DOHH2 (cell line): ENCODE results near the gene BLOC1S2.

Experiments
- EZH2phosphoT487 ChIP-seq: fragments of 200-600 bp; sonication (generic); IDR thresholded peaks from 2 replicates; pipeline ENCODE4 v1.6.1; 2017; ENCODE audit warnings: borderline replicate concordance, mild to moderate bottlenecking, antibody characterized with exemption, low read length, moderate library complexity, mixed read lengths
- TF ChIP-seq, protein P1 (sequence below): fragments of 200-600 bp; sonication (generic); IDR thresholded peaks from one replicate; pipeline ENCODE4 v1.5.1; 2014; ENCODE audit warnings: antibody characterized with exemption, mild to moderate bottlenecking, low read depth, low read length; ENCODE audit not compliant: poor library complexity, severe bottlenecking

DNA sequence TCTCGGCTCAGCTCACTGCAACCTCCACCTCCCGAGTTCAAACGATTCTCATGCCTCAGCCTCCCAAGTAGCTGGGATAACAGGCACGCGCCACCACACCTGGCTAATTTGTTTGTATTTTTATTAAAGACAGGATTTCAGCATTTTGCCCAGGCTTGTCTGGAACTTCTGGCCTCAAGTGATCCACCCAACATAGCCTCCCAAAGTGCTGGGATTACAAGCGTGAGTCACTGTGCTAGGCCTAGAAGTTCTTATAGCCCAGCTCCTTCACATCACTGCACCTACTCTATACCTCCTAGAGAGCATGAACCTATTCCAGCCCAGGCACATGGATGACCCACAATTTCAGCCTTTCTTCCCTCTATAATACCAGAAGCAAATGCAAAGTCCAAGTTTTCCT, 1.3 kb upstream of the BLOC1S2 start:
- TF ChIP-seq, protein P1, sequence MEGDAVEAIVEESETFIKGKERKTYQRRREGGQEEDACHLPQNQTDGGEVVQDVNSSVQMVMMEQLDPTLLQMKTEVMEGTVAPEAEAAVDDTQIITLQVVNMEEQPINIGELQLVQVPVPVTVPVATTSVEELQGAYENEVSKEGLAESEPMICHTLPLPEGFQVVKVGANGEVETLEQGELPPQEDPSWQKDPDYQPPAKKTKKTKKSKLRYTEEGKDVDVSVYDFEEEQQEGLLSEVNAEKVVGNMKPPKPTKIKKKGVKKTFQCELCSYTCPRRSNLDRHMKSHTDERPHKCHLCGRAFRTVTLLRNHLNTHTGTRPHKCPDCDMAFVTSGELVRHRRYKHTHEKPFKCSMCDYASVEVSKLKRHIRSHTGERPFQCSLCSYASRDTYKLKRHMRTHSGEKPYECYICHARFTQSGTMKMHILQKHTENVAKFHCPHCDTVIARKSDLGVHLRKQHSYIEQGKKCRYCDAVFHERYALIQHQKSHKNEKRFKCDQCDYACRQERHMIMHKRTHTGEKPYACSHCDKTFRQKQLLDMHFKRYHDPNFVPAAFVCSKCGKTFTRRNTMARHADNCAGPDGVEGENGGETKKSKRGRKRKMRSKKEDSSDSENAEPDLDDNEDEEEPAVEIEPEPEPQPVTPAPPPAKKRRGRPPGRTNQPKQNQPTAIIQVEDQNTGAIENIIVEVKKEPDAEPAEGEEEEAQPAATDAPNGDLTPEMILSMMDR: no peak
- no peak for TF ChIP-seq EZH2phosphoT487
